Measurements from ENCODE around the gene PARD6G.

Gene PARD6G

DNA sequence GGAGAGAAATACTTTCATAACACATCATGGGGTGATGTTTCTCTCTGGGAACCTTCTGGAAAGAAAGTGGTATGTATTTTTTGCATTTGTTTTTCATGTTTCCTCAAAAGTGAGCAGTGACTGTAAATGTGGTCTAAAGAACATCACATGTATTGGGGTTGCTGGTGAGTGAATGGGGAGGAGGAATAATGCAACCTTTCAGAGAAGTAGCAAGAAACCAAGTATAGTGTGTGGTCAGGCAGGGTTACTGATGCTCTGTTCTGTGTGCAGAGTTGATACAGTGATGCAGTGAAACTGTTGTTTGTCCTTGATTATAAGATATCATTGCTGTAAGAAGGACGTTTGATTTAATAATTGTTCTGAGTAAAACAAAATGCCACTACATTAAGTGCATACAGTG, 114.2 kb downstream of the PARD6G start:
- no peak for DNase-seq
- H3K4me3 ChIP-seq (ENCODE audit: low read depth, low read length): no peak overlapping the region
- H3K9me3 ChIP-seq (ENCODE audit: severe bottlenecking): no peaks in the 10 kb centered on the region
- no peaks in the 10 kb centered on the region for H3K27me3 ChIP-seq (ENCODE audit: insufficient read depth, low read depth, severe bottlenecking)
- TF ChIP-seq CTCF (IDR thresholded peaks at IDR 0.05; ENCODE audit: low read depth, low read length): no peak
- H3K27ac ChIP-seq: no peak overlapping the region
- H3K36me3 ChIP-seq: peaks cover 81% of the 10 kb centered on the region

DNA sequence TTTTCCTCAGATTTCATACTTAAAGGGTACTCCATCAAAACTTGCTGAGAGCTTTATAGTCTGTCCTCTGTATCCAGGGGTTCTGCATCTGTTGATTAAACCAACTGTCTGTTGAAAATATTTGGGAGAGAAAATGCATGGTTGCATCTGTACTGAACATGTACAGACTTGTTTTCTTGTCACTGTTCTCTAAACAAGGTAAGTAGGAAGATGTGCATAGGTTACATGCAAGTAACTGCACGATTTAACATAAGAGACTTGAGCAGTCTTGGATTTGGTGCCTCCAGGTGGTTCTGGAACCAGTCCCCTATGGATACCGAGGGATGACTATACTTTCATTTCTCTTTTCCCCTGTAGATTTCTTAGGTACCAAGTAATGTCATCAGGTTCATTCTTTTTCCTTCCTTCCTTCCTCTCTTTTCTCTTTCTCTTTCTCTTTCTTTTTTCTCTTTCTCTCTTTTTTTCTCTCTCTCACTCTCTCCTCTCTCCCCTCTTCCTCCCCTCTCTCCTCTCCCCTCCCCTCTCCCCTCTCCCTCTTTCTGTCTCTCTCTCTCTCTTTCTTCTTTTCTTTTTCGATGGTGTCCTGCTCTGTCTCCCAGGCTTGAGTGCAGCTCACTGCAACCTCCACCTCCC, 115.0 kb downstream of the PARD6G start:
- Histone ChIP-seq H3K4me3 (ENCODE audit: low read depth, low read length) (no peak overlapping the region), H3K27ac (no peak overlapping the region; the same call in 1 of the 2 replicates), H3K9me3 (ENCODE audit: severe bottlenecking) (no peaks in the 10 kb centered on the region), H3K36me3 (peaks cover 81% of the 10 kb centered on the region), H3K27me3 (ENCODE audit: insufficient read depth, low read depth, severe bottlenecking) (no peaks in the 10 kb centered on the region)
- no peak for DNase-seq
- TF ChIP-seq CTCF (IDR thresholded peaks at IDR 0.05; ENCODE audit: low read depth, low read length): no peak

- no peak for DNase-seq
- Histone ChIP-seq H3K27ac (no peak overlapping the region), H3K4me3 (ENCODE audit: low read depth, low read length) (no peak overlapping the region), H3K36me3 (peaks cover 77% of the 10 kb centered on the region), H3K27me3 (ENCODE audit: insufficient read depth, low read depth, severe bottlenecking) (no peaks in the 10 kb centered on the region), H3K9me3 (ENCODE audit: severe bottlenecking) (no peaks in the 10 kb centered on the region)
- no peak for TF ChIP-seq CTCF (IDR thresholded peaks at IDR 0.05; ENCODE audit: low read depth, low read length)
Observed at GRCh38 chr18:80130555-80130954, 116.8 kb downstream of the PARD6G start.

GRCh38 chr18:80129672-80130367, 117.5 kb downstream of the PARD6G start:
- H3K9me3 ChIP-seq (ENCODE audit: severe bottlenecking): no peaks in the 10 kb centered on the region
- H3K27me3 ChIP-seq (ENCODE audit: insufficient read depth, low read depth, severe bottlenecking): no peaks in the 10 kb centered on the region
- H3K27ac ChIP-seq: no peak overlapping the region
- H3K4me3 ChIP-seq (ENCODE audit: low read depth, low read length): no peak overlapping the region
- DNase-seq: no peak
- peaks cover 73% of the 10 kb centered on the region for H3K36me3 ChIP-seq
- TF ChIP-seq CTCF (IDR thresholded peaks at IDR 0.05; ENCODE audit: low read depth, low read length): no peak

GRCh38 chr18:80127635-80128034, 119.7 kb downstream of the PARD6G start:
- no peak for TF ChIP-seq CTCF (IDR thresholded peaks at IDR 0.05; ENCODE audit: low read depth, low read length)
- DNase-seq: no peak

More at GRCh38 chr18:80127635-80128034, 119.7 kb downstream of the PARD6G start:
- H3K4me3 ChIP-seq (ENCODE audit: low read depth, low read length): no peak overlapping the region
- no peak overlapping the region for H3K27ac ChIP-seq
- no peaks in the 10 kb centered on the region for H3K27me3 ChIP-seq (ENCODE audit: insufficient read depth, low read depth, severe bottlenecking)
- H3K36me3 ChIP-seq: peaks cover 70% of the 10 kb centered on the region
- H3K9me3 ChIP-seq (ENCODE audit: severe bottlenecking): no peaks in the 10 kb centered on the region

Data from WERI-Rb-1 (cell line).